Right lobe of liver (tissue), 6 donors: Measurements from ENCODE around the gene GLIS2. TPM values are rescaled to one million over a fixed set of nuclear protein-coding genes. Genes with fewer than 3 reads are reported as not detected.

Experiments
- ATAC-seq, 4 donors: fragments of 200-7000 bp; cut with Tn5 transposase; one replicate each; pipeline ENCODE4 v1.9.1; 2020; ENCODE audit warnings: mild to moderate bottlenecking in 4 of 4, moderate library complexity in 4 of 4
- DNase-seq, 3 donors: peaks; one replicate each; pipeline ENCODE4 v3.0.0-alpha.2; 2020
- H3K27ac ChIP-seq, 3 donors: fragments of 200-600 bp; one replicate each; pipeline ENCODE4 v1.8.0; 2022
- H3K27me3 ChIP-seq, 2 donors: fragments of 200-600 bp; one replicate each; pipeline ENCODE4 v1.8.0; 2022
- H3K36me3 ChIP-seq, 4 donors: fragments of 200-600 bp; sonication (generic) in 1 of 4; one replicate each; pipeline versions ENCODE4 v1.5.1 to v1.8.0; 2017 to 2022; ENCODE audit warnings: control low read depth in 1 of 4
- H3K4me1 ChIP-seq, 4 donors: fragments of 200-600 bp; sonication (generic) in 1 of 4; one replicate each; pipeline versions ENCODE4 v1.5.1 to v1.8.0; 2017 to 2022; ENCODE audit warnings: control low read depth in 1 of 4
- H3K4me3 ChIP-seq, 3 donors: fragments of 200-600 bp; one replicate each; pipeline ENCODE4 v1.8.0; 2022
- H3K9me3 ChIP-seq, 4 donors: fragments of 200-600 bp; sonication (generic) in 1 of 4; one replicate each; pipeline versions ENCODE4 v1.5.1 to v1.8.0; 2017 to 2022; ENCODE audit warnings: control low read depth in 1 of 4
- CTCF ChIP-seq, 4 donors: fragments of 200-600 bp in 3 of 4; fragments of 450-650 bp in 1 of 4; IDR thresholded peaks; one replicate each; pipeline versions ENCODE4 v1.5.1 to v1.8.0; 2016 to 2022; ENCODE audit warnings: antibody characterized with exemption in 4 of 4, mild to moderate bottlenecking in 2 of 4
- POLR2A ChIP-seq: fragments of 450-650 bp; IDR thresholded peaks from one replicate; pipeline ENCODE4 v1.6.1; 2017; ENCODE audit warnings: antibody characterized with exemption, mild to moderate bottlenecking
- WGBS: methylation state at CpG from one replicate; pipeline ENCODE4 v1.1.6; 2018; ENCODE audit warnings: low coverage, low lambda C conversion rate; ENCODE audit not compliant: insufficient coverage; ENCODE audit errors: missing lambda C conversion rate; 5-methylcytosine and 5-hydroxymethylcytosine counted together
- intact Hi-C, 2 donors: fragments of 100-400 bp; cut with DNase I; formaldehyde crosslinking; loops; one replicate each; pipeline versions ENCODE4 v1.11.2 to v1.14.1; 2022
- total RNA-seq, 6 experiments: library from RNA; depleted of rRNA in 2 of 6; stranded (reverse); fragments of >200 nt in 2 of 6; fragmentation: NEBNext Ultra II Directional in 3 of 6; extraction: Animal tissue kit (Norgen Biotek cat#: 25700) in 3 of 6; gene quantifications; one replicate each; pipeline versions ENCODE4 v1.1.0 to v1.2.4, GENCODE V29; 2016 to 2023
- donor health status: DM: no; HTN: yes; CAD: no.
- donor health status: DM: no; HTN: no; CAD: no.
- donor health status: DM: no; HTN: no; CAD: no.
- donor health status: DM: no; HTN: yes; CAD: no.
- donor health status: DM: no; HTN: yes; CAD: no.

GLIS2 gene
- total RNA-seq, 6 experiments from 2014 or later = 0.79 to 2.6 (median 1.4) TPM

GRCh38 chr16:4350787-4351659 lies 35.2 kb downstream of the GLIS2 start, which contains the start of gene PAM16:
Gene PAM16 (minus strand): TSS chr16:4351321. CDS start chr16:4351234, 87 bp downstream.
- 1% methylated on average over 22 of the region's 81 CpGs for WGBS
- DNase-seq (peak; percentile 97 to 98 (median 98)), ATAC-seq (peak; percentile 82 to 91 (median 88))
- H3K4me3 ChIP-seq = peak within 1 kb of the TSS; percentile 65 to 98 (median 78)
- no peaks in the 10 kb centered on the region for H3K36me3 ChIP-seq
- no peaks in the 10 kb centered on the region for H3K9me3 ChIP-seq
- H3K4me1 ChIP-seq = peaks cover 0 to 57% (median 20%) of the 10 kb centered on the region in 4 donors
- intact Hi-C loops = no loop called here
- H3K27me3 ChIP-seq = no peaks in the 10 kb centered on the region
- peak within 1 kb of the TSS; percentile 37 to 90 (median 72) for H3K27ac ChIP-seq
- TF ChIP-seq CTCF (IDR thresholded peaks at IDR 0.05) (no peak), POLR2A (peak; percentile 82)

- Histone ChIP-seq H3K27ac (no peak overlapping the region), H3K4me3 (no peak overlapping the region)
- DNase-seq = no peak
Measured at GRCh38 chr16:4351880-4352279, 36.0 kb downstream of the GLIS2 start.

GRCh38 chr16:4352843-4353242 lies 37.0 kb downstream of the GLIS2 start:
- ATAC-seq = peak in 1 of 4 donors; percentile 5
- Histone ChIP-seq H3K27me3 (no peaks in the 10 kb centered on the region), H3K9me3 (no peaks in the 10 kb centered on the region), H3K4me3 (no peak overlapping the region), H3K27ac (no peak overlapping the region), H3K4me1 (peaks cover 0 to 38% (median 9%) of the 10 kb centered on the region in 4 donors), H3K36me3 (no peaks in the 10 kb centered on the region)
- intact Hi-C loops = no loop called here
- TF ChIP-seq CTCF (IDR thresholded peaks at IDR 0.05) (no peak), POLR2A (no peak)
- 60% methylated on average over 3 of the region's 5 CpGs for WGBS
- no peak for DNase-seq

More at GRCh38 chr16:4351880-4352279, 36.0 kb downstream of the GLIS2 start:
- 82% methylated on average over 7 of the region's 7 CpGs for WGBS
- TF ChIP-seq POLR2A (no peak), CTCF (IDR thresholded peaks at IDR 0.05) (no peak)
- no peaks in the 10 kb centered on the region for H3K9me3 ChIP-seq
- H3K36me3 ChIP-seq = no peaks in the 10 kb centered on the region
- H3K27me3 ChIP-seq = no peaks in the 10 kb centered on the region
- no peak for ATAC-seq
- peaks cover 0 to 48% (median 14%) of the 10 kb centered on the region in 4 donors for H3K4me1 ChIP-seq
- intact Hi-C loops = no loop called here

- no peak for ATAC-seq
- TF ChIP-seq POLR2A = no peak
- no peak for DNase-seq
- Histone ChIP-seq H3K27me3 (no peaks in the 10 kb centered on the region), H3K27ac (no peak overlapping the region), H3K4me1 (peaks cover 0 to 30% (median 5%) of the 10 kb centered on the region in 4 donors), H3K4me3 (no peak overlapping the region), H3K9me3 (no peaks in the 10 kb centered on the region), H3K36me3 (peaks cover 0 to 4% (median 0%) of the 10 kb centered on the region in 4 donors)
- intact Hi-C loops = no loop called here
- 100% methylated on average over 4 of the region's 4 CpGs for WGBS
Measured at GRCh38 chr16:4353675-4354074, 37.8 kb downstream of the GLIS2 start.
